Vagina (tissue), 2 donors: Measurements from ENCODE around the gene SLC12A4. TPM values are rescaled to one million over a fixed set of nuclear protein-coding genes. Genes with fewer than 3 reads are reported as not detected.
"Not testable (repeated sequence)": the region's sequence is repeated elsewhere in the genome, so short reads cannot be mapped to it uniquely, and the experiment has no call there.

Source experiments
- DNase-seq, 2 donors: peaks; one replicate each; pipeline ENCODE4 v3.0.0-alpha.2; 2017; ENCODE audit errors: extremely low spot score in 2 of 2
- H3K27ac ChIP-seq: fragments of 200-600 bp; sonication (generic); one replicate; pipeline ENCODE4 v1.5.1; 2019
- H3K27me3 ChIP-seq: fragments of 200-600 bp; sonication (generic); one replicate; pipeline ENCODE4 v1.5.1; 2019
- H3K36me3 ChIP-seq, 2 donors: fragments of 200-600 bp; sonication (generic); one replicate each; pipeline ENCODE4 v1.5.1; 2017 to 2019
- H3K4me1 ChIP-seq: fragments of 200-600 bp; sonication (generic); one replicate; pipeline ENCODE4 v1.5.1; 2019
- H3K4me3 ChIP-seq, 2 donors: fragments of 200-600 bp; sonication (generic); 1 replicate in 1 of 2; 2 replicates in 1 of 2; pipeline ENCODE4 v1.5.1; 2016 to 2019
- H3K9me3 ChIP-seq: fragments of 200-600 bp; sonication (generic); one replicate; pipeline ENCODE4 v1.5.1; 2019
- CTCF ChIP-seq, 3 experiments: fragments of 450-650 bp in 2 of 3; fragments of 200-600 bp in 1 of 3; sonication (generic) in 1 of 3; IDR thresholded peaks; one replicate each; pipeline ENCODE4 v1.5.1; 2017 to 2019; ENCODE audit warnings: antibody characterized with exemption in 3 of 3, mild to moderate bottlenecking in 2 of 3, moderate library complexity in 2 of 3
- POLR2A ChIP-seq, 2 donors: fragments of 450-650 bp; IDR thresholded peaks; one replicate each; pipeline ENCODE4 v1.6.1; 2017; ENCODE audit warnings: antibody characterized with exemption in 2 of 2, mild to moderate bottlenecking in 2 of 2, moderate library complexity in 2 of 2
- POLR2AphosphoS5 ChIP-seq, 2 donors: sonication (generic); formaldehyde crosslinking; IDR thresholded peaks; one replicate each; pipeline ENCODE4 v1.9.0; 2017; ENCODE audit warnings: antibody characterized with exemption in 2 of 2, mild to moderate bottlenecking in 2 of 2, low read depth in 1 of 2; ENCODE audit not compliant: insufficient read depth in 1 of 2
- intact Hi-C: fragments of 100-400 bp; cut with DNase I; formaldehyde crosslinking; loops from one replicate; pipeline ENCODE4 v1.15.1; 2023
- total RNA-seq: library from RNA; depleted of rRNA; stranded (reverse); fragments of >200 nt; gene quantifications from one replicate; pipeline ENCODE4 v1.2.3, GENCODE V29; 2016

SLC12A4 gene
- total RNA-seq, 1 donor from 2014 or later: 43.2 TPM

- peak in 1 of 3 experiments; percentile 36 for TF ChIP-seq CTCF (IDR thresholded peaks at IDR 0.05)
- no peak for TF ChIP-seq POLR2A (IDR thresholded peaks at IDR 0.05)
- intact Hi-C loops: no loop called here
- H3K4me1 ChIP-seq: peaks cover 57% of the 10 kb centered on the region
- no peak overlapping the region for H3K4me3 ChIP-seq
- no peak for DNase-seq
- peak overlapping the region; percentile 10 for H3K27ac ChIP-seq
- H3K27me3 ChIP-seq: no peaks in the 10 kb centered on the region
- H3K9me3 ChIP-seq: no peaks in the 10 kb centered on the region
- H3K36me3 ChIP-seq: peaks cover 0 to 29% of the 10 kb centered on the region in 2 donors
These were observed 26.3 kb downstream of the SLC12A4 start for GRCh38 chr16:67942200-67942509.

- Histone ChIP-seq H3K36me3 (peaks cover 0 to 23% of the 10 kb centered on the region in 2 donors), H3K9me3 (no peaks in the 10 kb centered on the region), H3K4me1 (peaks cover 62% of the 10 kb centered on the region), H3K4me3 (no peak overlapping the region), H3K27ac (peak overlapping the region; percentile 10), H3K27me3 (no peaks in the 10 kb centered on the region)
- intact Hi-C loops: no loop called here
- TF ChIP-seq POLR2AphosphoS5 (IDR thresholded peaks at IDR 0.05; ENCODE audit: insufficient read depth in 1 of 2, low read depth in 1 of 2) (no peak), CTCF (IDR thresholded peaks at IDR 0.05) (no peak), POLR2A (IDR thresholded peaks at IDR 0.05) (no peak)
- DNase-seq: no peak
These were observed 26.8 kb downstream of the SLC12A4 start for GRCh38 chr16:67941469-67942199.

- intact Hi-C loops: no loop called here
- Histone ChIP-seq H3K4me1 (peaks cover 58% of the 10 kb centered on the region), H3K27me3 (no peaks in the 10 kb centered on the region), H3K9me3 (no peaks in the 10 kb centered on the region), H3K36me3 (peaks cover 0 to 13% of the 10 kb centered on the region in 2 donors), H3K4me3 (no peak overlapping the region), H3K27ac (no peak overlapping the region)
- TF ChIP-seq POLR2AphosphoS5 (IDR thresholded peaks at IDR 0.05; ENCODE audit: insufficient read depth in 1 of 2, low read depth in 1 of 2) (no peak), POLR2A (IDR thresholded peaks at IDR 0.05) (no peak), CTCF (IDR thresholded peaks at IDR 0.05) (no peak)
- DNase-seq: no peak
These were observed 27.9 kb downstream of the SLC12A4 start for GRCh38 chr16:67940446-67941089.

GRCh38 chr16:67939507-67940445 lies 28.7 kb downstream of the SLC12A4 start:
- Histone ChIP-seq H3K27ac (no peak overlapping the region), H3K9me3 (no peaks in the 10 kb centered on the region), H3K27me3 (no peaks in the 10 kb centered on the region), H3K4me3 (no peak overlapping the region), H3K4me1 (peaks cover 57% of the 10 kb centered on the region), H3K36me3 (peaks cover 0 to 6% of the 10 kb centered on the region in 2 donors)
- TF ChIP-seq POLR2A (IDR thresholded peaks at IDR 0.05): no peak
- no peak for TF ChIP-seq POLR2AphosphoS5 (IDR thresholded peaks at IDR 0.05; ENCODE audit: insufficient read depth in 1 of 2, low read depth in 1 of 2)
- no peak for TF ChIP-seq CTCF (IDR thresholded peaks at IDR 0.05)
- intact Hi-C loops: loop anchor here (5.0 kb wide), 1 partner anchor 47 kb away; the partner anchor contains the start of gene PSKH1
- no peak for DNase-seq

GRCh38 chr16:67937713-67938112 lies 30.7 kb downstream of the SLC12A4 start:
- H3K4me1 ChIP-seq: peaks cover 43% of the 10 kb centered on the region
- H3K27me3 ChIP-seq, H3K27ac ChIP-seq, DNase-seq, H3K36me3 ChIP-seq, H3K9me3 ChIP-seq, H3K4me3 ChIP-seq: not testable (repeated sequence)
- intact Hi-C loops: loop anchor here (5.0 kb wide), 1 partner anchor 45 kb away; the partner anchor contains the start of gene PSKH1
